ENCODE measurements around the gene RNPC3.

Gene RNPC3, protein sequence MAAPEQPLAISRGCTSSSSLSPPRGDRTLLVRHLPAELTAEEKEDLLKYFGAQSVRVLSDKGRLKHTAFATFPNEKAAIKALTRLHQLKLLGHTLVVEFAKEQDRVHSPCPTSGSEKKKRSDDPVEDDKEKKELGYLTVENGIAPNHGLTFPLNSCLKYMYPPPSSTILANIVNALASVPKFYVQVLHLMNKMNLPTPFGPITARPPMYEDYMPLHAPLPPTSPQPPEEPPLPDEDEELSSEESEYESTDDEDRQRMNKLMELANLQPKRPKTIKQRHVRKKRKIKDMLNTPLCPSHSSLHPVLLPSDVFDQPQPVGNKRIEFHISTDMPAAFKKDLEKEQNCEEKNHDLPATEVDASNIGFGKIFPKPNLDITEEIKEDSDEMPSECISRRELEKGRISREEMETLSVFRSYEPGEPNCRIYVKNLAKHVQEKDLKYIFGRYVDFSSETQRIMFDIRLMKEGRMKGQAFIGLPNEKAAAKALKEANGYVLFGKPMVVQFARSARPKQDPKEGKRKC

DNA sequence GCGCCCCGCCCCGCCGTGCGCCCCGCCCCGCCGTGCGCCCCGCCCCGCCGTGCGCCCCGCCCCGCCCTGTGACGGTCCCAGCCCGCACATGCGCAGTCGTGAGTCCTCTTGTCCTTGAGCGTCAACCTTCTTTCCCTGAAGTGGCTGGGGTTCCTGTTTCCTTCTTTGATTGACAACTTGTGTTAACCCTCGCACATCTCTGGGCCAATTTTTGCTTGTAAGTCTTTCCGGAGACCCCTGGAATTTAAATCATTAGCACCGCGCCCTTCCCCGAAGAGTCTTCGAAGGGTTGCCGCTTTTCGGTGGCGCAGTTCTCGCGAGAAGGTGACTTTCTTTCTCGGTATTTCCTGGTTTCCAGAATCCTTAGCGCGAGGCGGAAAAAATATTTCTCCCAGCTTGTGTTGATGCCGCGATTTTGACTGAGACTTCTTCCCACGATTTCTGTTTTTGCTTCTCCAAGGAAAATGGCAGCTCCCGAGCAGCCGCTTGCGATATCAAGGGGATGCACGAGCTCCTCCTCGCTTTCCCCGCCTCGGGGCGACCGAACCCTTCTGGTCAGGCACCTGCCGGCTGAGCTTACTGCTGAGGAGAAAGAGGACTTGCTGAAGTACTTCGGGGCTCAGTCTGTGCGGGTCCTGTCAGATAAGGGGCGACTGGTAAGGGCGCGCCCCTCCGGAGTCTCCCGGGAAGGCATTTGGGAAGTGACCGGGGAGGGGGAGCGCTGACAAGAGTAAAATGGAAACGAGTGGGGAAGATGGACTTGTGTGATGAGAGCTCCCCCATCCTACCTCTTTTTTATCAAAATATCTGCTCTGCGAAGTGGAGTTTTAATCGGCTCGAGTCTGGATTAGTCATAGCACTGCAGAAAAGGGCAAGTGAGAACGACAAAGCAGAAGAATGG lies at the start of gene RNPC3:
RNPC3 (plus strand) TSS at position 93 of the 901 bp plus-strand sequence; CDS start at position 465, 372 bp downstream.
- DNase-seq (ENCODE audit: low spot score), result peak; percentile 67

DNA sequence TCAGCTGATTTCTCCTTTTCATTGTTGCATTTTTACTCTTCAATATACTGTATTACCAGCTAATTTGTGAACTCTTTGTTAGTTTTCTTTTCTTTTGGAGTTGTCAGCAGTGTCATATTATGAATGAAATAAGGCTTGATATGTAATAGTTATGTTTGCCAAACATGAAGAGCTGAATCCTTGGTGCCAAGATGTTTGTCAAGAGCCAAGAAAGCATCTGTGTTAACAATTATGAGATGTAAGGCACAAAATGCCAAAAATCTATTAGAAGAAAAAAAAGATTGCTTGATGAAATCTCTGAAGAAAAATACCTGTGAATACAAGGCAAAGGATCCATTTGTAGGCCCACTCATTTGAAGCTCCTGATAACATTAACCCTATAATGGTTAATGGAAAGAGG lies 48.4 kb upstream of the RNPC3 start:
- DNase-seq (ENCODE audit: low spot score), result no peak

DNA sequence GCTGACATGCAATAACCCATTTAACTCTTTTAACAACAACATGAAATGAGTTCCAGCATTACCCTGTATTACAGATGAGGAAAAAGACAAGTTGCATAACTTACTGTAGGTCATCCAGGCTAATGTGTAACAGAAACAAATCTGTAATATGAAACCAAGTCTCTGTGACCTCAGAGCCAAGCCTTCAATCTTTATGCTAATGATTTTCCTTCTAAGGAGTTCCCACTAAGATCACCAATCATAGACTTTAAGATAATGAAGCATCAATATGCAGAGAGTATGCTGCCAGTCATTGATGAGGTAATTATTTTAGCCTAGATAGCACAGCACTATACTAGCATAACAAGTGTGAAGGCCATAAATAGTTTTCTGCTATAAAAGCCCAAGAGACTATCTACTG lies 35.6 kb upstream of the RNPC3 start:
- DNase-seq (ENCODE audit: low spot score), result no peak

- DNase-seq (ENCODE audit: low spot score), result no peak
Measured at GRCh38 chr1:103492003-103492625, 33.4 kb upstream of the RNPC3 start.

DNA sequence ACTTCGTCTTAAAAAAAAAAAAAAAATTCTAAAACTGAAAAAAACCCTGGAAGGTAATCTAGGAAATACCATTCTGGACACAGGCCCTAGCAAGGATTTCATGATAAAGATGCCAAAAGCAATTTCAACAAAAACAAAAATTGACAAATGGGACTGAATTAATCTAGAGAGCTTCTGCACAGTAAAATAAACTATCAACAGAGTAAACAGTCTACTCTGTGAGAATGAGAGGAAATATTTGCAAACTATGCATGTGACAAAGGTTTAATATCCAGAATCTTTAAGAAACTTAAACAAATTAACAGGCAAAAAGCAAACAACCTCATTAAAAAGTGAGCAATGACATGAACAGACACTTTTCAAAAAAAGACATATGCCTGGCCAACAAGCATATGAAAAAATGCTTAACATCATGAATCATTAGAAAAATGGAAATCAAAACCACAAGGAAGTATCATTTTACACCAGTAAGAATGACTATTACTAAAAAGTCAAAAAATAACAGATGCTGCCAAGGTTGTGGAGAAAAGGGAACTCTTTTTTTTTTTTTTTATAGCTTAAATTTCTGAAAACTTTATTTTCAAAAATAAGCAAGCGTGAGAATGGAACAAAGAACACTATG lies 29.4 kb upstream of the RNPC3 start:
- no peak for DNase-seq (ENCODE audit: low spot score)

DNA sequence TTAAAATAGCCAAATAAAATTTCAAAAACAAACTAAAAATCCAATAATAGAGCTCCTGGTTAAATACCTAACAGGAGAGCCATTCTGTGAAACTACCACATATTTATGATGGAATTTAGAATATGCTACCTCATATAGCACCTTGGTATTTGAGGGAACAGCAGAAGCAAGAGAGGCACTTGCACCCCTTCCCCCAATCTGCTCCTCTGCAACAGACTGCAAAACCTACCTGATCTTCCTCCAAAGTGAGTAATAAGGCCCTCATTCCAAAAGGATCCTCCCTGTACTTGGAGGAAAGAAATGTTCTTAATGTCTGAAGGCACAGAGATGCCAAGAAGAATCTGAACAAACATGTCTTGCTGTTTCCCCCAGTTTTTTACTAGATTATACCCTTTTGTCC lies 28.1 kb upstream of the RNPC3 start:
- DNase-seq (ENCODE audit: low spot score), result no peak

DNA sequence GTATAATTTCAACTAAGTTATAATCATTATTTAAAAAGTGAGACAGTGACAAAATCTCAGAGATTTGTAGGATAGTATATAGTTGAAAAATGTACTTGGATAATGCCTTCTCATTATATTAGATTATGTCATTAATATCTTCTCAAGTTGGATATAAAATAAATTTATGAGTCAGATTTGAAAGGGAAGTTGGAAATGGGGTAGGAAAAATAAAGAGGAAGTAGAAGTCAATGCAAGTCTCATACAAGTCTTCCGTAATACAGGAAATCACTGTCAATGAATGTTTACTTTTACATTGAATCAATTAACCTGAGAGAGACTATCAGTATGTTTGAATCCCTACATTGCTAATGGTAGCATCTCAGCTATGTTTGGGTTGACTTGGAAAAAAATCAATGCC lies 16.2 kb upstream of the RNPC3 start:
- no peak for DNase-seq (ENCODE audit: low spot score)

GRCh38 chr1:103513711-103514110 lies 11.8 kb upstream of the RNPC3 start:
- no peak for DNase-seq (ENCODE audit: low spot score)

- DNase-seq (ENCODE audit: low spot score), result peak; percentile 6
Measured at GRCh38 chr1:103514920-103515503, 10.5 kb upstream of the RNPC3 start.

- no peak for DNase-seq (ENCODE audit: low spot score)
Measured at GRCh38 chr1:103516283-103516682, 9.2 kb upstream of the RNPC3 start.

DNA sequence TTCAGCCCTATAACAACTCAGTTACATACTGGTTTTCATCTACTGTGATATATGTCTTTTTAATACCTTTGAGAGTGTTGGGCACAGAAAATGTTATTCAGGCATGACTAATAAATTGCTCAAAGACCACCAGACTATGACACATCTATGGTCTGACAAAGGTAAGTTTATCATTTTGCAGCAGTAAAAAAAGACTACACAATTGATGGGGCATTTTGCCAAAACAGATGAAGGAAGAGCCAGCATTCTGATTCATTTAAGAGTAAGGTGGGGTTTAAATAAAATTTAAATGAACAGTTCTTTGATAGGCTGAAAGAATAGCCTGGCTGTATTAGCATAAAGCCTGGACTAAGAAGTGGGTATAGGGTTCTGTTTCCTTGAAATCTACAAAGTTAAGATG lies 8.8 kb upstream of the RNPC3 start:
- DNase-seq (ENCODE audit: low spot score), result no peak

- DNase-seq (ENCODE audit: low spot score), result no peak
Measured at GRCh38 chr1:103517380-103518047, 8.0 kb upstream of the RNPC3 start.

- DNase-seq (ENCODE audit: low spot score), result no peak
Measured at GRCh38 chr1:103520822-103521221, 4.7 kb upstream of the RNPC3 start.

GRCh38 chr1:103523346-103523745 lies 2.2 kb upstream of the RNPC3 start:
- DNase-seq (ENCODE audit: low spot score), result no peak

GRCh38 chr1:103525114-103525606 lies 339 bp upstream of the RNPC3 start:
- peak; percentile 17 for DNase-seq (ENCODE audit: low spot score)

- DNase-seq (ENCODE audit: low spot score), result no peak
Measured at GRCh38 chr1:103527331-103527730, 1.8 kb downstream of the RNPC3 start.

GRCh38 chr1:103529746-103530145 lies 4.2 kb downstream of the RNPC3 start:
- no peak for DNase-seq (ENCODE audit: low spot score)

GRCh38 chr1:103538226-103538625 lies 12.7 kb downstream of the RNPC3 start:
- DNase-seq (ENCODE audit: low spot score), result no peak

- DNase-seq (ENCODE audit: low spot score), result no peak
Measured at GRCh38 chr1:103541431-103541830, 15.9 kb downstream of the RNPC3 start.

DNA sequence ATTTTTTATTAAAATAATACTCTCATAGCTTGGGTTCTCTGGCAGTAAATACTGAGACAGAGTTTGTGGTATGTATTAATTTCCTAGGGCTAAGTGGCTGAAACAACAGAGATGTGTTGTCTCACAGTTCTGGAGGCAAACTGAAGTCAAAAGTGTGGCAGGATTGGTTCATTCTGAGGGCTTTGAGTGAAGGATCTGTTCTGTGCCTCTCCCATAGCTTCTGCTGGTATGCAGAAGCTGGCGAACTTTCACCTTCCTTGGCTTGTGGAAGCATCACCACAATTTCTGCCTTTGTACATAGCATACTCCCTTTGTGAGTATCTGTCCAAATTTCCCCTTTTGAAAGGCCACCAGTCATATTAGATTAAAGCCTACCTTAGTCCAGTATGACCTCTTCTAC lies 21.0 kb downstream of the RNPC3 start:
- no peak for DNase-seq (ENCODE audit: low spot score)

DNA sequence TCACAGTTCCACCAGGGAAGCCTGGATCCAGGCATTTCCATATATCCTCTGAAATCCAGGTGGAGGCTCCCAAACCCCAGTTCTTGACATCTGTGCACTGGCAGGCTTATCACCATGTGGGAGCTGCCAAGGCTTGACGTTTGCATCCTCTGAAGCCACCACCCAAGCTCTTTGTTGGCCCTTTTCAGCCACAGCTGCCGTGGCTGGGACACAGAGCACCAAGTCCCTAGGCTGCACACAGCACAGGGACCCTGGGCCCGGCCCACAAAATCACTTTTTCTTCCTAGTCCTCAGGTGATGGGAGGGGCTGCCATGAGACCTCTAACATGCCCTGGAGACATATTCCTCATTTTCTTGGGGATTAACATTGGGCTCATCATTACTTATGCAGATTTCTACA lies 22.3 kb downstream of the RNPC3 start:
- DNase-seq (ENCODE audit: low spot score), result no peak

Measured in hepatic stellate cell (primary cell).